Measurements from ENCODE around the gene CYP2U1.

DNA sequence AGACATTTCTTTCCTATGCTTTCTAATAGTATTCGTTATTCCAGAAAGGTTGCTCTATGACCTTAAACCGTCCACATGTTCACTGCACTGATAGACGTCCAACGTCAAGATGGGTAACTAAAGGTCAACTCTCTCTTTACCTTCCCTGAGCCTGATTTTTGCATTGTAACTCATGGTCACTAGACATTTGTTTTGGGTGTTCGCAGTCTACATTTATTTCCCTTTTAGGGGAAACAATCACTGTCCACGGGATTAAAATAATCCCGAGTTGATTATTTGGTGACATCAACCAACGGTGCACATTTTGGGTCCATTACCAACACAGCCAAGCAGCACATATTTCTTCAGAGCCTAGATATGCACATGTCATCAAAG is 57.8 kb downstream of the CYP2U1 start:
- TF ChIP-seq, protein P1, sequence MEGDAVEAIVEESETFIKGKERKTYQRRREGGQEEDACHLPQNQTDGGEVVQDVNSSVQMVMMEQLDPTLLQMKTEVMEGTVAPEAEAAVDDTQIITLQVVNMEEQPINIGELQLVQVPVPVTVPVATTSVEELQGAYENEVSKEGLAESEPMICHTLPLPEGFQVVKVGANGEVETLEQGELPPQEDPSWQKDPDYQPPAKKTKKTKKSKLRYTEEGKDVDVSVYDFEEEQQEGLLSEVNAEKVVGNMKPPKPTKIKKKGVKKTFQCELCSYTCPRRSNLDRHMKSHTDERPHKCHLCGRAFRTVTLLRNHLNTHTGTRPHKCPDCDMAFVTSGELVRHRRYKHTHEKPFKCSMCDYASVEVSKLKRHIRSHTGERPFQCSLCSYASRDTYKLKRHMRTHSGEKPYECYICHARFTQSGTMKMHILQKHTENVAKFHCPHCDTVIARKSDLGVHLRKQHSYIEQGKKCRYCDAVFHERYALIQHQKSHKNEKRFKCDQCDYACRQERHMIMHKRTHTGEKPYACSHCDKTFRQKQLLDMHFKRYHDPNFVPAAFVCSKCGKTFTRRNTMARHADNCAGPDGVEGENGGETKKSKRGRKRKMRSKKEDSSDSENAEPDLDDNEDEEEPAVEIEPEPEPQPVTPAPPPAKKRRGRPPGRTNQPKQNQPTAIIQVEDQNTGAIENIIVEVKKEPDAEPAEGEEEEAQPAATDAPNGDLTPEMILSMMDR (conservative IDR thresholded peaks at IDR 0.05; ENCODE audit: low read depth in 2 of 2) = no peak
- no peak for TF ChIP-seq EZH2phosphoT487 (IDR thresholded peaks at IDR 0.05; ENCODE audit: unreplicated experiment)
- TF ChIP-seq, protein P2, sequence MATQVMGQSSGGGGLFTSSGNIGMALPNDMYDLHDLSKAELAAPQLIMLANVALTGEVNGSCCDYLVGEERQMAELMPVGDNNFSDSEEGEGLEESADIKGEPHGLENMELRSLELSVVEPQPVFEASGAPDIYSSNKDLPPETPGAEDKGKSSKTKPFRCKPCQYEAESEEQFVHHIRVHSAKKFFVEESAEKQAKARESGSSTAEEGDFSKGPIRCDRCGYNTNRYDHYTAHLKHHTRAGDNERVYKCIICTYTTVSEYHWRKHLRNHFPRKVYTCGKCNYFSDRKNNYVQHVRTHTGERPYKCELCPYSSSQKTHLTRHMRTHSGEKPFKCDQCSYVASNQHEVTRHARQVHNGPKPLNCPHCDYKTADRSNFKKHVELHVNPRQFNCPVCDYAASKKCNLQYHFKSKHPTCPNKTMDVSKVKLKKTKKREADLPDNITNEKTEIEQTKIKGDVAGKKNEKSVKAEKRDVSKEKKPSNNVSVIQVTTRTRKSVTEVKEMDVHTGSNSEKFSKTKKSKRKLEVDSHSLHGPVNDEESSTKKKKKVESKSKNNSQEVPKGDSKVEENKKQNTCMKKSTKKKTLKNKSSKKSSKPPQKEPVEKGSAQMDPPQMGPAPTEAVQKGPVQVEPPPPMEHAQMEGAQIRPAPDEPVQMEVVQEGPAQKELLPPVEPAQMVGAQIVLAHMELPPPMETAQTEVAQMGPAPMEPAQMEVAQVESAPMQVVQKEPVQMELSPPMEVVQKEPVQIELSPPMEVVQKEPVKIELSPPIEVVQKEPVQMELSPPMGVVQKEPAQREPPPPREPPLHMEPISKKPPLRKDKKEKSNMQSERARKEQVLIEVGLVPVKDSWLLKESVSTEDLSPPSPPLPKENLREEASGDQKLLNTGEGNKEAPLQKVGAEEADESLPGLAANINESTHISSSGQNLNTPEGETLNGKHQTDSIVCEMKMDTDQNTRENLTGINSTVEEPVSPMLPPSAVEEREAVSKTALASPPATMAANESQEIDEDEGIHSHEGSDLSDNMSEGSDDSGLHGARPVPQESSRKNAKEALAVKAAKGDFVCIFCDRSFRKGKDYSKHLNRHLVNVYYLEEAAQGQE (IDR thresholded peaks at IDR 0.05; ENCODE audit: unreplicated experiment) = no peak
- no peak for TF ChIP-seq EZH2 (IDR thresholded peaks at IDR 0.05; ENCODE audit: low read depth, unreplicated experiment)
- TF ChIP-seq POLR2AphosphoS5 (IDR thresholded peaks at IDR 0.05; ENCODE audit: low read depth) = no peak
